Measurements from ENCODE around the gene AOPEP. TPM values are rescaled to one million over a fixed set of nuclear protein-coding genes. Genes with fewer than 3 reads are reported as not detected.

The AOPEP gene
- total and polyA plus RNA-seq, 2 of the 13 experiments (the other 11 are each of a cell fraction or from before 2014, with no cell fraction given) = 22.2 to 41.6 TPM

GRCh38 chr9:94941211-94941875 is 214.8 kb downstream of the AOPEP start (continued):
- TF ChIP-seq ZKSCAN8 (CRISPR knock-in tag; IDR thresholded peaks at IDR 0.05; ENCODE audit: borderline replicate concordance) (peak; percentile 49; the same call in 1 of the 2 replicates), ZNF501 (CRISPR knock-in tag; IDR thresholded peaks at IDR 0.05) (no peak; the same call in 1 of the 2 replicates), TEAD3 (CRISPR knock-in tag; optimal IDR thresholded peaks at IDR 0.05; ENCODE audit: borderline replicate concordance) (peak; percentile 75), LRRFIP1 (CRISPR knock-in tag; conservative IDR thresholded peaks at IDR 0.05) (no peak), ZBTB3 (CRISPR knock-in tag; IDR thresholded peaks at IDR 0.05; ENCODE audit: borderline replicate concordance, low read depth) (no peak; the same call in 1 of the 2 replicates), TCF12 (IDR thresholded peaks at IDR 0.05) (no peak), TCF12 (CRISPR knock-in tag; IDR thresholded peaks at IDR 0.05) (no peak), AHR (CRISPR knock-in tag; IDR thresholded peaks at IDR 0.05) (no peak), ZNF790 (CRISPR knock-in tag; IDR thresholded peaks at IDR 0.05; ENCODE audit: borderline replicate concordance) (0 out of 2 replicates have a peak, but pooled peaks have one; percentile 41), ZNF713 (CRISPR knock-in tag; IDR thresholded peaks at IDR 0.05) (no peak), ZEB1 (IDR thresholded peaks at IDR 0.05; ENCODE audit: insufficient replicate concordance, low read depth) (peak; percentile 86)
- TF ChIP-seq, protein P1, sequence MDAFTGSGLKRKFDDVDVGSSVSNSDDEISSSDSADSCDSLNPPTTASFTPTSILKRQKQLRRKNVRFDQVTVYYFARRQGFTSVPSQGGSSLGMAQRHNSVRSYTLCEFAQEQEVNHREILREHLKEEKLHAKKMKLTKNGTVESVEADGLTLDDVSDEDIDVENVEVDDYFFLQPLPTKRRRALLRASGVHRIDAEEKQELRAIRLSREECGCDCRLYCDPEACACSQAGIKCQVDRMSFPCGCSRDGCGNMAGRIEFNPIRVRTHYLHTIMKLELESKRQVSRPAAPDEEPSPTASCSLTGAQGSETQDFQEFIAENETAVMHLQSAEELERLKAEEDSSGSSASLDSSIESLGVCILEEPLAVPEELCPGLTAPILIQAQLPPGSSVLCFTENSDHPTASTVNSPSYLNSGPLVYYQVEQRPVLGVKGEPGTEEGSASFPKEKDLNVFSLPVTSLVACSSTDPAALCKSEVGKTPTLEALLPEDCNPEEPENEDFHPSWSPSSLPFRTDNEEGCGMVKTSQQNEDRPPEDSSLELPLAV (CRISPR knock-in tag; conservative IDR thresholded peaks at IDR 0.05; ENCODE audit: low read depth) = no peak
- TF ChIP-seq, protein P2, sequence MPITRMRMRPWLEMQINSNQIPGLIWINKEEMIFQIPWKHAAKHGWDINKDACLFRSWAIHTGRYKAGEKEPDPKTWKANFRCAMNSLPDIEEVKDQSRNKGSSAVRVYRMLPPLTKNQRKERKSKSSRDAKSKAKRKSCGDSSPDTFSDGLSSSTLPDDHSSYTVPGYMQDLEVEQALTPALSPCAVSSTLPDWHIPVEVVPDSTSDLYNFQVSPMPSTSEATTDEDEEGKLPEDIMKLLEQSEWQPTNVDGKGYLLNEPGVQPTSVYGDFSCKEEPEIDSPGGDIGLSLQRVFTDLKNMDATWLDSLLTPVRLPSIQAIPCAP (CRISPR knock-in tag; IDR thresholded peaks at IDR 0.05; ENCODE audit: low read depth) = no peak
- TF ChIP-seq, protein P3, sequence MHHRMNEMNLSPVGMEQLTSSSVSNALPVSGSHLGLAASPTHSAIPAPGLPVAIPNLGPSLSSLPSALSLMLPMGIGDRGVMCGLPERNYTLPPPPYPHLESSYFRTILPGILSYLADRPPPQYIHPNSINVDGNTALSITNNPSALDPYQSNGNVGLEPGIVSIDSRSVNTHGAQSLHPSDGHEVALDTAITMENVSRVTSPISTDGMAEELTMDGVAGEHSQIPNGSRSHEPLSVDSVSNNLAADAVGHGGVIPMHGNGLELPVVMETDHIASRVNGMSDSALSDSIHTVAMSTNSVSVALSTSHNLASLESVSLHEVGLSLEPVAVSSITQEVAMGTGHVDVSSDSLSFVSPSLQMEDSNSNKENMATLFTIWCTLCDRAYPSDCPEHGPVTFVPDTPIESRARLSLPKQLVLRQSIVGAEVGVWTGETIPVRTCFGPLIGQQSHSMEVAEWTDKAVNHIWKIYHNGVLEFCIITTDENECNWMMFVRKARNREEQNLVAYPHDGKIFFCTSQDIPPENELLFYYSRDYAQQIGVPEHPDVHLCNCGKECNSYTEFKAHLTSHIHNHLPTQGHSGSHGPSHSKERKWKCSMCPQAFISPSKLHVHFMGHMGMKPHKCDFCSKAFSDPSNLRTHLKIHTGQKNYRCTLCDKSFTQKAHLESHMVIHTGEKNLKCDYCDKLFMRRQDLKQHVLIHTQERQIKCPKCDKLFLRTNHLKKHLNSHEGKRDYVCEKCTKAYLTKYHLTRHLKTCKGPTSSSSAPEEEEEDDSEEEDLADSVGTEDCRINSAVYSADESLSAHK (CRISPR knock-in tag; IDR thresholded peaks at IDR 0.05; ENCODE audit: borderline replicate concordance) = no peak
- TF ChIP-seq, protein P4, sequence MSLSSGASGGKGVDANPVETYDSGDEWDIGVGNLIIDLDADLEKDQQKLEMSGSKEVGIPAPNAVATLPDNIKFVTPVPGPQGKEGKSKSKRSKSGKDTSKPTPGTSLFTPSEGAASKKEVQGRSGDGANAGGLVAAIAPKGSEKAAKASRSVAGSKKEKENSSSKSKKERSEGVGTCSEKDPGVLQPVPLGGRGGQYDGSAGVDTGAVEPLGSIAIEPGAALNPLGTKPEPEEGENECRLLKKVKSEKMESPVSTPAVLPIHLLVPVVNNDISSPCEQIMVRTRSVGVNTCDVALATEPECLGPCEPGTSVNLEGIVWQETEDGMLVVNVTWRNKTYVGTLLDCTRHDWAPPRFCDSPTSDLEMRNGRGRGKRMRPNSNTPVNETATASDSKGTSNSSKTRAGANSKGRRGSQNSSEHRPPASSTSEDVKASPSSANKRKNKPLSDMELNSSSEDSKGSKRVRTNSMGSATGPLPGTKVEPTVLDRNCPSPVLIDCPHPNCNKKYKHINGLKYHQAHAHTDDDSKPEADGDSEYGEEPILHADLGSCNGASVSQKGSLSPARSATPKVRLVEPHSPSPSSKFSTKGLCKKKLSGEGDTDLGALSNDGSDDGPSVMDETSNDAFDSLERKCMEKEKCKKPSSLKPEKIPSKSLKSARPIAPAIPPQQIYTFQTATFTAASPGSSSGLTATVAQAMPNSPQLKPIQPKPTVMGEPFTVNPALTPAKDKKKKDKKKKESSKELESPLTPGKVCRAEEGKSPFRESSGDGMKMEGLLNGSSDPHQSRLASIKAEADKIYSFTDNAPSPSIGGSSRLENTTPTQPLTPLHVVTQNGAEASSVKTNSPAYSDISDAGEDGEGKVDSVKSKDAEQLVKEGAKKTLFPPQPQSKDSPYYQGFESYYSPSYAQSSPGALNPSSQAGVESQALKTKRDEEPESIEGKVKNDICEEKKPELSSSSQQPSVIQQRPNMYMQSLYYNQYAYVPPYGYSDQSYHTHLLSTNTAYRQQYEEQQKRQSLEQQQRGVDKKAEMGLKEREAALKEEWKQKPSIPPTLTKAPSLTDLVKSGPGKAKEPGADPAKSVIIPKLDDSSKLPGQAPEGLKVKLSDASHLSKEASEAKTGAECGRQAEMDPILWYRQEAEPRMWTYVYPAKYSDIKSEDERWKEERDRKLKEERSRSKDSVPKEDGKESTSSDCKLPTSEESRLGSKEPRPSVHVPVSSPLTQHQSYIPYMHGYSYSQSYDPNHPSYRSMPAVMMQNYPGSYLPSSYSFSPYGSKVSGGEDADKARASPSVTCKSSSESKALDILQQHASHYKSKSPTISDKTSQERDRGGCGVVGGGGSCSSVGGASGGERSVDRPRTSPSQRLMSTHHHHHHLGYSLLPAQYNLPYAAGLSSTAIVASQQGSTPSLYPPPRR (CRISPR knock-in tag; IDR thresholded peaks at IDR 0.05; ENCODE audit: borderline replicate concordance) = peak; percentile 73; the same call in 1 of the 2 replicates
